Right renal cortex interstitium (tissue), 3 donors: ENCODE results near the gene ZNF253. TPM values are rescaled to one million over a fixed set of nuclear protein-coding genes. Genes with fewer than 3 reads are reported as not detected.
A peak's percentile ranks its signal among the peaks of the same experiment; 100 is the strongest.
"Not testable (repeated sequence)": the region's sequence is repeated elsewhere in the genome, so short reads cannot be mapped to it uniquely, and the experiment has no call there.

Experiments used
- DNase-seq, 3 donors: peaks; one replicate each; pipeline ENCODE4 v3.0.0-alpha.2; 2013; ENCODE audit warnings: low read depth in 3 of 3, low spot score in 2 of 3
- polyA plus RNA-seq, 3 donors: library from polyadenylated mRNA; unstranded; fragments of 120-200 nt; gene quantifications; one replicate each; pipeline ENCODE4 v1.2.1, GENCODE V29; 2013; ENCODE audit not compliant: insufficient read length in 3 of 3

ZNF253 gene
- 10 to 100 TPM; 35.5 to 37.8 (median 36.6) TPM for polyA plus RNA-seq

DNA sequence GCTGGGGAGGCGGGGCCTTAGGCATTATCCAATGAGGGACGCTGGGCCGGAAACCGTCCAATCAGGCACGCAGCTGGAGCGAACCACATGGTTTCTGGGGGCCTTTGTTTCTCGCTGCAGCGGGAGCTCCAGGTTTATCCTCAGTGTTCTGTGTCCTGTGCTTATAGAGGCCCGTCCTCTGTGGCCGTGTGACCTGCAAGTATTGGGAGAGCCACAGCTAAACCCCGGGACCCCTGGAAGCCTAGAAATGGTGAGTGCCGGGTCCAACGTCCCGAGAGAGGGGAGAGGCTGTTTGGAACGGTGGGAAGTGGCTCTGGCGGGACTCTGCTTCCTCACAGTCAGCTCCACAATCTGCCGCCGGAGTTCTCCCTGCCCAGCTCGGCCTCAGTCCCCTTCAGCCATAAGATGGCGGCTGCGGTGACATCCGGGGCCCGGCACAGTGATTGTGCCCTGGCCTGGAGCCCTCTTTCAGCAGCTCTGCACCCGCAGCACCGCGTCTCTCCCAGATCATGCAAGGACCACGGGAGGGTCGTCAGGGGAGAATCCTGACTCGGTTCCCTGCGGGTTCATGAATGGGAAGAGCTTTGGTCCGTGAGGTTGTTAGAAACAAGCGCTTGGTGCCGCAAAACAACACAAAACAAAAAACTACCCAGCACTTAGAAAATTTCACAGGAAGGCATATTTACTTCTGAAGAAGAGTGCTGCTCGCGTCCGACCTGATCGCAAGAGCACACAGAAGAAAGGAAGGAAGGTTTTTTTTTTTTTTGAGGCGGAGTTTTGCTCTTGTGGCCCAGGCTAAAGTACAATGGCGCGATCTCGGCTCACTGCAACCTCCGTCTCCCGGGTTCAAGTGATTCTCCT, at the start of gene ZNF253:
Gene ZNF253 (plus strand): TSS at position 133 of the 861 bp plus-strand sequence. CDS start 115 bp downstream, at position 248.
- DNase-seq, result peak; percentile 90 to 97 (median 96)

DNA sequence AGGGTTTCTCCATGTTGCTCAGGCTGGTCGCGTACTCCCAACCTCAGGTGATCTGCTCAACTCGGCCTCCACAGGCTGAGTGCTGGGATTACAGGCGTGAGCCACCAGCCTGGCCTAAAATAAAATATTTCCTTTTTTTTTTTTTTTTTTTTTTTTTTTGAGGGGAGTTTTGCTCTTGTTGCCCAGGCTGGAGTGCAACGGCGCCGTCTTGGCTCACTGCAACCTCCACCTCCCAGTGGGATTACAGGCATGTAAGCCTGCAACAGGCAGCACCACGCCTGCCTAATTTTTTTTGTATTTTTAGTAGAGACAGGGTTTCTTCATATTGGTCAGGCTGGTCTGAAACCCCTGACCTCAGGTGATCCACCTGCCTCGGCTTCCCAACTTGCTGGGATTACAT, 49.0 kb upstream of the ZNF253 start:
- no peak for DNase-seq

DNA sequence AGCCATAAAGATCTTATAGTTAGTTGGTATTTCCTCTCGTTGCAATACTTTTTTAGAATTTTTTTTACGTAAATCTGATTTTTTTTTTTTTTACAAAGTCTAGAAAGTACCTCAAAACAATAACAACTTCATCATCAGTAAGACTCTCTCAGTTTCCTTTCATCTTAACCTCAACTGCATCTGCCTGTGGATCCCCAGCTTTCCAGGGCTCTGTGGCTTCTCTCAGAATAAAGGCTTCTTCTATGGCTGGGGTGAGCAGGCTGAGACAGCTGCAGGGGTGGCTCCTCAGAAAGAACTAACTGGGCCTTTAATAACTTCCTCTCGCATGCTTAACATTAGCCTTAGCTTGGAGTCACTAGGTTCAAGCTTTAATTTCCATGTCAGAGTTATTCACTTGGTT, 48.3 kb upstream of the ZNF253 start:
- no peak for DNase-seq

DNA sequence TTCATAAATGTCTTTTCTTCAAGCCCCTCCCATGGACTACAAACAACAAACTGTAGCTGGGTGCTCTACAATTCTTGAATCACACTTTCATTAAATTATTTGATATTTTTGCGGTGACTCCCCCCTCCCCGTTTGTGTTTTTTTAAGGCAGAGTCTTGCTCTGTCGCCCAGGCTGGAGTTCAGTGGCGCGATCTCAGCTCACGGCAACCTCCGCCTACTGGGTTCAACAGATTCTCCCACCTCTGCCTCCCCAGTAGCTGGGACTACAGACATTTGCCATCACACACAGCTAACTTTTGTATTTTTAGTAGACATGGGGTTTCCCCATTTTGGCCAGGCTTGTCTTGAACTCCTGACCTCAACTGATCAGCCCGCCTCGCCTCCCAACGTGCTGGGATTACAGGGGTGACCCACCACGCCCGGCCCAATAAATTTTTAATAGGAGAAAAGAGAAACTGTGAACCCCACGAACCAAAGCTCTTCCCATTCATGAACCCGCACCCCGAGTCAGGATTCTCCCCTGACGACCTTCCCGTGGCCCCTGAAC, 44.8 kb upstream of the ZNF253 start:
- DNase-seq, result peak in 1 of 3 donors; percentile 6

DNA sequence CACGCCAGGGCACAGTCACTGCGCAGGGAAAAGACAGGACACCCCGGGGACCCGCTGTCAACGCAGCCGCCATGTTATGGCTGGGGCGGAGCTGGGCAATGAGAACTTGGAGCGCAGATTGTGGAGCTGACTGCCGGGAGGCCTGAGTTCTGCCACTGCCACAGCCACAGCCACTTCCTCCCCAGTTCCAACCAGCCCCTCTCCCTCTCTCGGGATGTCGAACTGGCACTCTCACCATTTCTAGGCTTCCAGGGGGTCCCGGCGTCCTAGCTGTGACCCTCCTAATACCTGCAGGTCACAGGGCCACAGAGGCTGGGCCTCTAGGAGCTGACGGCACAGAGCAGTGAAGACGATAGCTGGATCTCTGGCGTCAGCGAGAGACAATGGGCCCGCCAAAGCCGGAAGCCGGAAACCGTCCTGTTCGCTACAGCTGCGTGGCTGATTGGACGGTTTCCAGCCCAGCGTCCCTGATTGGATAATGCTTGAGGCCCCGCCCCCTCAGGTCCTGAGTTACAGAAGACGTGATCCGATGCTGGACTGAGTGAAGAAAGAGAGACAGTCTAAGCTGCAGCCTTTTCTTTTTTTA, 44.2 kb upstream of the ZNF253 start, which contains the start of gene ZNF506:
Gene ZNF506 (minus strand): TSS at position 385 of the 586 bp plus-strand sequence. CDS start 147 bp downstream, at position 238.
- peak; percentile 95 to 97 (median 97) for DNase-seq

DNA sequence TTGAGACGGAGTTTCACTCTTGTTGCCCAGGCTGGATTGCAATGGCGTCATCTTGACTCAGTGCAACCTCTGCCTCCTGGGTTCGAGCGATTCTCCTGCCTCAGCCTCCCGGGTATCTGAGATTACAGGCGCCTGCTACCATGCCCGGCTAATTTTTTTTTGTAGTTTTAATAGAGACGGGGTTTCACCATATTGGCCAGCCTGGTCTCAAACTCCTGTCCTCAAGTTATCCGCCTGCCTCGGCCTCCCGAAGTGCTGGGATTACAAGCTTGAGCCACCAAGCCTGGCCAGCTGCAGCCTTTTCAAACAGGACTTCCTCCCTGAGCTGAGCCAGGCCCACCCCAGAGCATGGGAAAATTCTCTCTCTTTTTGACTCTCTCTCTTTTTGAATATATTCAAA, 43.7 kb upstream of the ZNF253 start:
- DNase-seq, result peak in 1 of 3 donors; percentile 7

DNA sequence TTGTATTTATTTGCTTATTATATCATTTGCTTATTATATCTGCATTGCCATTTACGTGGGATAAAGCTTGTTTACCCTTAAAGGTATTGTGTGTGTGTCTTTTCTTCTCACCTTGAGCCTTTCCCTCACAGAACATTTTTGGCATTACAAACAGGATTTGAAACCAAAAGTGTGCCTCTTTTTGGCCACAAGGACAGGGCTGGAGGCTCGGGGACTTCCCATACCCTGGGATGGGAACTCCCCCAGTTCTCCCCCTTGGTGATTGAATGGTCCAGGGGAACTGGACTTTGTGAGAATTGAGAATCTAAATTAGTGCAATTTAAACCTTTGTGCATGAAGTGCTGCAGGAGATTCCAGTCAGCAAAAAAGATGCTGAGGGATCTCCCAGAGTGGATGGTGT, 41.8 kb upstream of the ZNF253 start:
- no peak for DNase-seq

DNA sequence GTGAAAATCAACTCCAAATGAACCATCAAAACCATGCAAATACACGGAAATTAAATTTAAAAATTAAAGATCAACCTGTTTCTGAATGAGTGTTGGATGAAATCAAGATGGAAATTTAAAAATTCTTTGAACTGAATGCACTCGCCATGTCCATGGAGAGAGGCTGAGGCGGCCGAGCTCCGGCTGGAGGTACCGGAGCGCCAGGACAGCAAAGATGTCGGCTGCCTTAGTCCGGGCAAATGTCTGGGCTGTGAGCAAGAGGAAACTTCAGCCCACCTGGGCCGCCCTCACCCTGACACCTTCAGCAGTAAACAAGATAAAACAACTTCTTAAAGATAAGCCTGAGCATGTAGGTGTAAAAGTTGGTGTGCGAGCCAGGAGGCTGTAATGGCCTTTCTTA, 38.8 kb upstream of the ZNF253 start:
- no peak for DNase-seq

DNA sequence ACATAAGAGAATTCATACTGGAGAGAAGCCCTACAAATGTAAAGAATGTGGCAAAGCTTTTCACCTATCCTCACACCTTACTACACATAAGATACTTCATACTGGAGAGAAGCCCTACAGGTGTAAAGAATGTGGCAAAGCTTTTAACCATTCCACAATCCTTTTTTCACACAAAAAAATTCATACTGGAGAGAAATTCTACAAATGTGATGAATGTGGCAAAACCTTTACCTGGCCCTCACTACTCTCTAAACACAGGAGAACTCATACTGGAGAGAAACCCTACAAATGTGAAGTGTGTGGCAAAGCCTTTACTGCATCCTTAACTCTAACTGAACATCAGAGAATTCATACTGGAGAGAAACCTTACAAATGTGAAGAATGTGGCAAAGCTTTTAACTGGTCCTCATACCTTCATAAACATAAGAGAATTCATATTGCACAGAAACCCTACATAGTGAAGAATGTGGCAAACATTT, 30.1 kb upstream of the ZNF253 start:
- DNase-seq, result no peak

DNA sequence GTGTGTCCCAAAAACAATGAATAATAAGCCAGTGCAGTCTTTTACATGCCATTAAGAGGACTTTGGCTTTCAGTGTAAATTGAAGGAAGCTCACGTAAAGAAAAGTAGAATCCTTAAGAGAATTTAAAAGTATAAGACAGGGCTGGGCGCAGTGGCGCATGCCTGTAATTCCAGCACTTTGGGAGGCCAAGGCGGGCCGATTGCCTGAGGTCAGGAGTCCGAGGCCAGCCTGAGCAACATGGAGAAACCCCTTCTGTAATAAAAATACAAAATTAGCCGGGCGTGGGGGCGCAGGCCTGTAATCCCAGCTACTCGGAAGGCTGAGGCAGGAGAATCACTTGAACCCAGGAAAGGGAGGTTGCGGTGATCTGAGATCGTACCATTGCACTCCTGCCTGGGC, 17.9 kb upstream of the ZNF253 start:
- DNase-seq, result no peak

DNA sequence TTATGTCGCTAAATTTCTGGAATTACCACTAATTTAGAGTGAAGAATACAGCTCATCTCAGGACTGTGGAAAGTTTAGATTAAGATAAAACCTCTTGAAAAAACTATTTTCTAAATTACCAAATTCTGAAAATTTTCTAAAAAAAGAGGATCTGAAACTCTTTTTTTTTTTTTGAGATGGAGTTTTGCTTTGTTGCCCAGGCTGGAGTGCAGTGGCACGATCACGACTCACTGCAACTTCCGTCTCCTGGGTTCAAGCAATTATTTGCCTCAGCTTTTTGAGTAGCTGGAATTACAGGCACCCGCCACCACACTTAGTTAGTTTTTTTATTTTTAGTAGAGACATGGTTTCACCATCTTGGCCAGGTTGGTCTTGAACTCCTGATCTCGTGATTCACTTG, 16.6 kb upstream of the ZNF253 start:
- no peak for DNase-seq

DNA sequence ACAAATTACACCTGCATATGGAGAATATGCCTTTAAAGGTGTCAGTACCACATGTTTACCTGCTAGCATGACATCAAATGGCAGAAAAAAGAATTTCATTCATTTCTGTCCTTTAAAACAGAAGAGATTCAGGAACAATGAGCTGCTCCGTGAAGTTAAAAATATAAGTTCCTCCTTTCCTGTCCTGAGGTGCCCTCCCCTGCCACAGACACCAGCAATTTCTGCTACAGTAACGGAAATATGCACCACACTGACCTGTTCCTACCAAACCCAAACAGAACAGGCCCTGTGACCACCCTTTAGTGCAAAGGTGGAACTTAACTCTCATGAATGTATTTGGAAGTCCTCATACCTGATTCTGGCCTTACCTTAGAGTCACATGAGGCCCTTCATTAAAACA, 13.9 kb upstream of the ZNF253 start:
- not testable (repeated sequence) for DNase-seq

DNA sequence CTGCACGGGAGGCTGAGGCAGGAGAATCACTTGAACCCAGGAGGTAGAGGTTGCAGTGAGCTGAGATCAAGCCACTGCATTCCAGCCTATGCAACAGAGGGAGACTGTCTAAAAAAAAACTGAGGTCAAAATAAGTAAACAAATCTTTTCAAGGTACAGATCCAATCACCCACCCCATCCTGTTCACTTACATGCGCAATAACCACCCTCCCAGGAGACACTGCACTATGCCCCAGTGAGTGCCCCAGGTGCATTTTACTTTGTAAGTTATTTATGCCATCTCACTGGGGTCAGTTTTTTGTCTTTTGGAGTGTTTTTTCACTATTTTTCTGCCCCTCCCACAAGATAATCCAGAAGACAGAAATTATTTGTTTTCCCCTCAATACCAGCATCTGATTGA, 6.9 kb upstream of the ZNF253 start:
- DNase-seq, result no peak

DNA sequence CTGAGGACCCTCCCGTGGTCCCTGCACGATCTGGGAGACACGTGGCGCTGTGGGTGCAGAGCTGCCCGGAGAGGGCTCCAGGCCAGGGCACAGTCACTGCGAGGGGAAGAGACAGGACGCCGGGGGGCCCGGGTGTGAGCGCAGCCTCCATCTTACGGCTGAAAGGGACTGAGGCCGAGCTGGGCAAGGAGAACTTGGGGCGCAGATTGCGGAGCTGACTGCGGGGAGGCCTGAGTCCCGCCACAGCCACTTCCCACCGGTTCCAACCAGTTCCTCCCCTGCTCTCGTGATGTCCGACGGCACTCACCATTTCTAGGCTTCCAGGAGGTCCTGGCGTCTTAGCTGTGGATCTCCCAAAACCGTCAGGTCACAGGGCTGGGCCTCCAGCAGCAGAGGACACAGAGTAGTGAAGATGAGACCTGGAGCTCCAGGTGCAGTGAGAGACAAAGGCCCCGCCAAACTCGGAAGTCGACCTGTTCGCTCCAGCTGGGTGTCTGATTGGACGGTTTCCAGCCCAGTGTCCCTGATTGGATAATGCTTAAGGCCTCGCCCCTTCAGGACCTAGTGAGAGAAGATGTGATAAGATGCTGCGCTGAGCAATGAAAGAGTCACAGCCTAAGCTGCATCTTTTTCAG, 4.8 kb upstream of the ZNF253 start:
- DNase-seq, result peak; percentile 55 to 76 (median 65)

DNA sequence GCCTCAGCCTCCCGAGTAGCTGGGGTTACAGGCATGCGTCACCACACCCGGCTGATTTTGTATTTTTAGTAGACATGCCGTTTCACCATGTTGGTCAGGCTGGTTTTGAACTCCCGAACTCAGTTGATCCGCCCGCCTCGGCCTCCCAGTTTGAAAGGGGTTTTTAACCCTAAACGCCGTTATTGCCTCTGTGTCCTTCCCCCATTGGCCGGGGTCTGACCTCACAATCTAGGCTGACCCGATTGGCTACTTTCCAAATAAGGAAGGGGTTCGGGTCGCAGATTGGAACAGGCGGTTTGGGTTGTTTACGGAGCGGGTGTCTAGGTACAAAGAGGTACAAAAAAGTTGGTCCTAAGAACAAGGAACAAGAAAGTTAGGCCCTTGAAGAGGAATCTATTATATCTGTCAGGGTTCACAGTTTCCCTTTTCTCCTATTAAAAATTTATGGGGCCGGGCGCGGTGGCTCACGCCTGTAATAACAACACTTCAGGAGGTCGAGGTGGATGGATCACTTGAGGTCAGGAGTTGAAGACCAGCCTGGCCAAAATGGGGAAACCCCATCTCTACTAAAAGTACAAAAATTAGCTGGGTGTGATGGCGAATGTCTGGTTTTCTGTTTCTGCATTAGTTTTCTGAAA, 1.0 kb downstream of the ZNF253 start:
- peak in 2 of 3 donors; percentile 33 to 36 for DNase-seq

DNA sequence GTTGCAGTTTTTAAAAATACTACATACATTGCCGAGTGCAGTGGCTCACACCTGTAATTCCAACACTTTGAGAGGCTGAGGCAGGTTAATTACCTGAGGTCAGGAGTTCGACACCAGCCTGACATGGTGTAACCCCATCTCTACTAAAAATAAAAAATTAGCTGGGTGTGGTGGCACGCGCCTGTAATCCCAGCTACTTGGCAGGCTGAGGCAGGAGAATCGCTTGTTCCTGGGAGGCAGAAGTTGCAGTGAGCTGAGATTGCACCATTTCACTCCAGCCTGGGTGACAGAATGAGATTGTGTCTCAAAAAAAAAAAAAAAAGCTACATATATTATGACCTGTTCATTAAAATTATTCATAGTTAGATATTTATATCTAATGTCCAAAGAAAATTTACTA, 4.4 kb downstream of the ZNF253 start:
- not testable (repeated sequence) for DNase-seq

DNA sequence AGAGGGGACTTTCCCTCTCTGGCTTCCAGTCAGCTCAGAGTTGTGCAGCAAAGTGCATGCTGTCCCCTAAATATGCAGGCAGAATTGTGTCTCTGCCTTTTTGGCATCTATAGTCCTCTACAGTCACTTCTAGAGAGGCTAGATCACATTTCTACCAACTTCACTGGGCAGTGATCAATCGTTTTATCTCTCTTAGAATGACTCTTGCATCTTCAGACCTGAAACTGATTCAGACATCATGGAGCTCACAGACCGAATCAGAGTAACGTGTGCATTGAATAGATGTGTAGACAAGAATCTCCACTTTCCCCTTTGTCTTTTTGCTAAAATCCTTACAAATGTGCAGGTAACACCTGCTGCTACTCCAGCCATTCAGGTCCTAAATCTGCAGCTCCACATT, 6.2 kb downstream of the ZNF253 start:
- no peak for DNase-seq

DNA sequence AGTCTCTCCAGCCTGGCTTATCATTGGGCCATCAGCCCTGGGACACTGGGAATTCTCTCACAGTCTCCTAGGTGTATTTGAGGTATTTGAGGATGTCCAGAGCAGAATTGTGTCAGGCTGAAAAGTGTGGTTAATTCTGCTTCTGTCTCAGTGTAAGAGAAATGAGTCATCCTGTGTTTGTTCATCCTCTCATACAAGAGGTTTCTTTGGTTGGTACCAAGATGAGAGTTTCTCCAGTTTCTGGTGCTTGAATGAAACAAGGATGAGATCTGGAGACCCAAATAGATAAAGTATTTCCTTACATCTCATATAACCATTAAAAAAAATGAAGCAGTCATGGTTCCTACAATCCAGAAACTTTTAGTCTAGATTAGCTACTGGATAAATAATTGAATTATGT, 7.7 kb downstream of the ZNF253 start:
- DNase-seq, result no peak

DNA sequence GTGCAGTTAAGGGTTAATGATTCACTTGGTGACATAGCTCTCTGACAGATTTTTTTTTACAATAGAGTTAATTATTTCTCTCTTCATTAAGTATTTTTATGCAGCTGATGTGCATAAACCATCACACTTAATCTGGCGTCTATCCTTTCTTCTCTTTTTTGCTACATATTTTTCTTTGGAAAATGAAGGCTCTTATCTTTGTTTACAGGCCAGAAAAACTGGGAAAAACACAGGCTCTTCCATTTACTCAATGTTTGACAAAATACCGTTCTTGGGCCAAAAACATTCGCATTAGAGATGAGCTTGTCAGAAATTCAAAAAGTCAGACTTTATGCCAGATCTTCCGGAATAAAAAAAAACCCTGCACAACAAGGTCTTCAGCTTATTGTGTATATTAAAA, 12.0 kb downstream of the ZNF253 start:
- DNase-seq, result no peak

DNA sequence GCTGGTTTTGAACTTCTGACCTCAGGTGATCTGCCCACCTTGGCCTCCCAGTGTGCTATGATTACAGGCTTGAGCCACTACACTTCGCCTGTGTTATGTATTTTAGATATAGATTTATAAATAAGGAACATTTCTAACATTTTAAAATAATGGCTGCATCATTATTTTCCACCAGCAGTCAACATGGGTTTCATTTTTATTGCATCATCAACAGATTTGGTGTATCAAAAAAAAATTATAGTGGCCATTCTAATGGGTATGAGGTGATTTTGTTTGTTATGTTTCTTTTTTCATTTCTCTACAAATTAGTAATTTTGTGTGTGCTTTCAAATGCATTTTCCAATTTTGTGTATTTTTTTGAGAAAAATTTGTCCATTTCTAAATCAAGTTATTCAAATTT, 18.9 kb downstream of the ZNF253 start:
- DNase-seq, result no peak
